GM13976 (cell line): ENCODE data around the gene PCNX1.

ENCODE experiments used
- DNase-seq: peaks from one replicate; pipeline ENCODE4 v3.0.0; 2012; ENCODE audit warnings: low spot score
- CTCF ChIP-seq: IDR thresholded peaks from 2 replicates; pipeline ENCODE4 v1.5.1; 2012; ENCODE audit warnings: borderline replicate concordance, mild to moderate bottlenecking; ENCODE audit not compliant: insufficient read depth; ENCODE audit errors: extremely low read depth, missing control alignments, control extremely low read depth
- in situ Hi-C: fragments of 300-500 bp; cut with MboI; formaldehyde crosslinking; loops from one replicate; pipeline ENCODE4 v1.12.0; 2022; ENCODE audit warnings: low sequenced_read_pairs, mixed read lengths, inconsistent platforms; ENCODE audit not compliant: unreplicated experiment

The PCNX1 gene

GRCh38 chr14:71078500-71078899 lies 171.2 kb downstream of the PCNX1 start:
- in situ Hi-C loops = no loop called here
- DNase-seq = no peak
- TF ChIP-seq CTCF = no peak

- DNase-seq = no peak
- no peak for TF ChIP-seq CTCF
- in situ Hi-C loops = no loop called here
These were observed 179.3 kb downstream of the PCNX1 start for GRCh38 chr14:71086567-71086966.

- no peak for TF ChIP-seq CTCF
- DNase-seq = no peak
- in situ Hi-C loops = no loop called here
These were observed 182.7 kb downstream of the PCNX1 start for GRCh38 chr14:71089971-71090370.

- in situ Hi-C loops = no loop called here
- TF ChIP-seq CTCF = no peak
- DNase-seq = no peak
These were observed 187.5 kb downstream of the PCNX1 start for GRCh38 chr14:71094722-71095121.

- in situ Hi-C loops = no loop called here
- no peak for DNase-seq
- no peak for TF ChIP-seq CTCF
These were observed 189.7 kb downstream of the PCNX1 start for GRCh38 chr14:71096947-71097346.

GRCh38 chr14:71103662-71104484 lies 196.6 kb downstream of the PCNX1 start:
- peak; percentile 63 for DNase-seq
- peak; percentile 58 for TF ChIP-seq CTCF
- in situ Hi-C loops = no loop called here
